EL (cell line): Measurements from ENCODE around the gene FSIP2.

Source experiments
- DNase-seq: peaks from one replicate; pipeline ENCODE4 v3.0.0-alpha.2; 2016

The FSIP2 gene, protein sequence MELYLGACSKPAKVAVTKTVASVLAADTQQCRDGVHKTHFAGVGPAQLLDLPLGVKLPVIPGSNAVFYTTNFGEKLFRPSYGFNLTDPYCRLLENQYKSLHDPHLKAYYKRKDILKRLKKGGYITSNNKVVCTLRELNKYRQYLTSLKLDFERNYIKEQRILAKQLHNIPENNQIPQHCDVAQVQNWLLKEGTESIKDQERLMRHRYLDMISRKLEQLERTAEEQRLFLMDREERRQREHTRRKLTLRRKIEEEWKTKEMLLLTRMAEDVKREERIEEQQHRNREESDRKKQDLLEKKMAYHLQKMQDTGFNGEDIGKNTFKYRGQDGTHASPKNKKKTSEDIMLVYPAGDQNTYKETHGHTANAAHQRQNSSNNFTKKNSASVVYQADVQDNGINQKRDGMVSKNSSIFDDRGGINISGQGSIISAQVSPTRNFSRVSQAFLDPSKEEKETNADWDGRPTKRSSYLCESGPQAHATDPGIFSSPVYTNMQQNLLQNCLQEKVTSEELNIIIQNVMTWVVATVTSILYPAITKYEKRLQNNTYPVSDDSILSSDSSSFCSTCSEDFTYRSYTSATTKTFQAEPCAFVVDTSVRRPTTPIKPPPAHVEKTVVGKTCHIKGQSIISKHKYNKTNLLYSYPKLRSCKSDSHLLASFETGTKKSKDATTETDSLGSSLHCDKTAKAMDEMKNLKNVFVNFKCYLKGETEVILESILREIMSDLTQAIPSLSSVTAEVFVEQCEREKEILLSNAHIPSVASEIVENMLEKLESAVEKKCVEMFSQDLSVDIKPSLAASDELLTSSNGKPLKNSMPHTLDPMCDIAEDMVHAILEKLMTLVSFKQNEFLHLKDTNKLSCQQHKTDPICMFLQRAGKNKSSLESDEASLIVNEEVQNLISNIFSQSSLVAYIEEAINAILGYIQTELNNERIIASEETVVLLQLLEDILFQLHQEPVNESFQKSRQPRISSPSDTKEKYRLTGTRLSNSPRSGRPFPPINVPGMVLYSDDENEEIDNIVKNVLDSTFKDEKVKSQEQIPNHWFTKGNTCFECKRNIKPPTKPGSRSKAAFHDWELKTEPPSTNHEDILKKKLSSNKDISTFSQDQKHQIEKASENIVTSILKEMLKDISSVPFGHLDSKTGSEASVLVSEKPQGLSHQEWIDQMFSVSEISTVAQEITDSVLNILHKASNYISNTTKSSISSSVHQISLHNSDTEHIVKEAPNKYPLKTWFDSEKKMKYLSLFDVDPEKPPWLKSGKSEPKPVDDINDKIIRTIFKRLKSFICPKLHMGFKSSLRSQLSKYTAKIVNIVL (N-terminal part only)

DNA sequence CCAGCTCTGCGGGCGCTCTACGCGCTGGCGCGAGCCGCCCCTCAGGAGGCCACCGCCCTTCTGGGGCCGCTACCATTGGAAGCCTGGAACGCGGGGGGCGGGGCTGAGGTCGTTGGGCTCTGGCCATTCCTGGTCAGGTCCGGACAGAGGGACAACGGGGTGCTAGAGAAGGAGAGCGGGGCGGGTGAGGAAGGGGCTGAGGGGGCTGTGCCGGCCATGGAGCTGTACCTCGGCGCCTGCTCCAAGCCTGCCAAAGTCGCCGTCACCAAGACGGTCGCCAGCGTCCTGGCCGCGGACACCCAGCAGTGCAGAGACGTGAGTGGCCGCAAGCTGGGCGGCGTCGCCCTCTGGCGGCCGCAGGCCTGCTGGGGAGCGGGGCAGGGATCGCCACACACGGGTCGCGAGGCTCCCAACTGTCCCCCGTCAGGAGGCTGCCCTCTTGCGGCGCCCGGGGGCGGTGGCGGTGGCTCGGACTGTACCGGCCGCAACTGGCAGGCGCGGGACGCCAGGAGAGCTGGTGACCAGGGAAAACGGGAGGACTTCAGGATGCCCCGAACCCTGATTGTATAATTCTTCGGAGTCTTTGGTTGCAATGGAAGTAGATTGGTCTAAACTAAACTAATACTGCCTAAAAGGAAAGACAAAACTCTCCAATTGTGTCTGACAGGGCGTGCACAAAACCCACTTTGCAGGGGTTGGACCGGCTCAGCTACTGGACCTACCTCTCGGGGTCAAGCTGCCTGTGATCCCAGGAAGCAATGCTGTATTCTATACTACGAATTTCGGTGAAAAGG is at the start of gene FSIP2:
TSS of gene FSIP2 (plus strand) at position 126 of the 794 bp plus-strand sequence. CDS start at position 217, 91 bp downstream.
- DNase-seq, result peak; percentile 58

DNA sequence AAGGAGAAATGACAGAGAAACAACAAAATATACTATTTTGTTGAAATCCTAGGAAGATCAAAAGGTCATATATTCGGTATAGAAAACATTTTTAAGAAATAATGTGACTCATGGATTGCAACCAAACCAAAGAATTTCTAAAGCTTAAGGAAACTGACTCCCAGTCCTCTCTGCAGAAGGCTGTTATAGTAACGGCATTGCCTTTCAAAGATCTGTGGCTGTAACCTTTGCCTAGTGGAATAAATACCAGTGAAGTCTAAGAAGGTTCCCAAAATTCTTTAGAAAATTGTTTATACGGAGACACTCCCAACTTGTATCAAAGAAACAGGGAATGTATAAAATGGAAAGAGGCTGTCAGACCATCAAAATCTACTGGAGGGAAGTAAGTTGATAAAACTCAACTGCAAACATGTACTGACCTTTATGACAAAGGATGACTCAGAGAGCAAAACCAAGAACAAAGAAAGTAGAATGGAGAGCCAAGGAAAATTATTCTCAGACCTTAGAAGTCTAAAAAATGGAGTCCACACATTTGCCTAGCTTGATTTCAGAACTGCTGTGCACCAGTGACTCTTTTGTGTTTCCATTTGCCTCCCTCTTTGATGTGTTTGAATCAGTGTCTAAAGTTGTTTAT is 48.6 kb upstream of the FSIP2 start:
- DNase-seq, result no peak

DNA sequence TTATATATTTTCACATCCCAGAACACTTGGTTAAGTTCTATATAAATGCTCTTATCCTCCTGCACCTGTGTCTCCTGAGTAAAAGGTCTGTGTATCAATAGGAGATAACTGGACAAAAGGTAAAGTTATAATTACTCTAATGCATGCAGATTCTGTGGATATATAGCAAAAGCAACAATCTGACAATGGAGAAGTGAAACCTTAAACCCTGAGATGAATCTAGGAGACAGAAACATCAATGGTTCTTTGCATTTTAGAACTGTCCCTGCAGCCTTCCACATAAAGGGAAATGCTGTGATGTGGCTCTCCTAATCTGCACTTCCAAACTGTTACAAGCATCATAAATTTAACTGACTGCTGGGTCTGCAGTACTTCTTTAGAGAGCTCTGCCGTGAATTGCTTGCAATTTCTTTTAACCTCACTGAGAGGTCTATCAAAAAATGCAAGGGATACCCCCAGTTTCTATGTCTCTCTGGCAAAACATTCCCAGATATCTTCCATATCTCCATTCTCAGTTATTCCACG is 42.8 kb upstream of the FSIP2 start:
- DNase-seq, result no peak

DNA sequence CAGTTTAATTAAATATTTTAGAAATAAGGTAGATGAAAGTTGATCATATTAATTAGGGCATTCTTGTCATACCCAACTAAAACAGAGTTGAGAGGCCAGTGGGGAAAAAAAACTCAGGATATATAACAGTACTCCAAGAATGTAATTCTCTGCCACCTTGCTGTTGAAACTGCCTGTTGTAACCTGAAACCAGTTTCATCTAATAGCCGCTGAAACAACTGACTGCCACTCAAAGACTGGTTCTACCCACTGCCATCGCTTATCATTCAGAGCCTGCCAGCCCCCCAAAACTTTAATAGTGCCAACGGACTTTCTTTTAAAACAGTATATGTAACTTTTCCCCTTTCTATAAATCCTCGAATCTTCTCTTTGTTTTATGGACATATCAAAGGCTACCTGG is 37.7 kb upstream of the FSIP2 start:
- no peak for DNase-seq

DNA sequence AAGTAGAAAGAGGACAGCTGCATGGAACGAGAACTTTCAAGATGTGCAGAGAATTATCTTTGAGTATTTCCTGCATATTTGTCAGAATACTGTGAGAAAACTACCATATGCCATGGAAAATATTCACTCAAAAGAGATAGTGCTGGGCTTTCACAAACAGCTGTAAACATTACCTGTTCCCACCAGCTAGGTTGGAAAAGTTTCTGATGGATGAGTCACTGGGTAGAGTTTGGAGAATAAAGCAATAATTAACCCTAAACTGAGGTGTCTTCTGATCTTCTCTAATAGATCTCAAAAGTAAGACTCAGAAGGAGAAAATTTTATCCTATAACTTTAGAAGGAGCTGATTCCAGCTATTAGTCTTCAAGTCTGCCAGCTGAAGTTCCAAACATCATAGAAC is 3.9 kb upstream of the FSIP2 start:
- no peak for DNase-seq

DNA sequence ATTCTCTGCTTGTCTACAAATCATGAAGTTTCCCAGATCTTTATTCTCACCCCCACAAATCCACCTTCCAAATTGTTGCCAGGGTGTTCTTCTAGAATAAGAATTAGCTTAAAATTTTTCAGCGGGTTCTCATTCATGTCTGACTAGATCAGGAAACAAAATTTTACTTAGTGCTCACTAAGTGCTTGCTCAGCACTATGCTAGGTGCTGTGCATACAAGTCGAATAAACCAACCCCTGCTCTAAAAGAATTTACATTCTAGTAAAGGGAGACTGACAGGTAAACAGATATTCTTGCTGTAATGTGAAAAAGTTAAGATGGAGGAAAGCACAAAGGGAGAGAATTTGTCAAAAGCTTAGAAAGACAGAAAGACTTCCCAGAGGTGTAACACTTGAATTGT is 2.4 kb upstream of the FSIP2 start:
- no peak for DNase-seq

DNA sequence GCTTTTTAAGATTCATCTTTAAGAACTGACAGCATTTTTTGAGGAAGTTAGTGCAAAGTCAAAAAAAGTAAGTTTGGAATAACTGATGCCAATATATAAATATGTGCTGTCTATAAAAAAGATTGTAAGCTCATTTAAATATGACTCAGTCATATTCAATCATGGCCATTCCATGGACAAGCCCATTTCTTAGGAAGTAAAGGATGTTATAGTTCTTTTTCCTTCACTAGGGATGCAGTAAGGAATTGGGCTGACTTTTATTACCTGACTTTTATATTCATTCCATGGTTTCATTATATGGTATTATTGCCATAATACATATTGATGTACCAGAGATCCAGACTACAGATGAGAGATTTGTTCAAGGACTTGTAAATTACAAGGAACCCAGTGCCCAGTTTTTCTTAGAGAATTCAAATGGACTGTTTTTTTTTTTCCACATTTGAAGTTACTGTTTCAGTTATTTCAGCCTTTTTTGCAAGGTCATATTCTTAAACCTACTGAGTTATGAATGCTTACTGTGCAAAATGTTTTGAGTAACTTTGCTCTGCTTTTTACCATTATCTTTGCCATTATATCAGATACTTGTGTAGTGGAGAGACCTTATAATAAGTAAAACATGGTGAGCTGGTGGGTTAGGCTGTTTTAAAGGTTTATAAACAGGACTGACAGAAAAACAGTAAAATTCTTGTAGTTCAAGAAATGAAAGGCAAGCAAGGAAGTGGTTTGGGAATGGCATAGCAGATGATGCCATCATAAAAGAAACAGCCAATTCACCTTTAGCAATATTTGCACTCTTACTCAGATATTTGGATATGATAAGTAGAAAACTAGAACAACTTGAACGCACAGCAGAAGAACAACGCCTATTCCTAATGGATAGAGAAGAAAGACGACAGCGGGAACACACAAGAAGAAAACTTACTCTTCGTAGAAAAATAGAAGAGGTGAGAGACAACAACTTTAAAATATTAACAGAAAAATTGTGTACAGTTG is 7.6 kb downstream of the FSIP2 start:
- DNase-seq, result no peak

DNA sequence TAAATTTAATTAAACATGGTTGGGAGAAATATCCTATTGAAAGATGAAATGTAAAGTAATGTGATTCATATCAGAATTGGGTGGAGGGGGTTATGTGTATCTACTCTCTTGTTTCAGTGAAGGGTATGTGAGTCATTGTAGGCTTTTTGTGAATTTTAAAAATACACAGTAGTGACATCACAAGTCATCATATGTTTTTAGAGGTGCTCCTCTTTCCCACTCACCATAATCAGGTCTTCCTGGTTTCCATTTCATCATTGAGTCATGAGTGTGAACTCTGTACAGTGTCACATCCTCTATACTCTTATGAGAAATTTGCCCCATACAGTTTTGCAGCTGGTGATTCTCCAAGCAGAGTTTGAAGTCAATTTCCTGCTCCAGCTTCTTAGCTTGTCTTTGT is 18.8 kb downstream of the FSIP2 start:
- no peak for DNase-seq

DNA sequence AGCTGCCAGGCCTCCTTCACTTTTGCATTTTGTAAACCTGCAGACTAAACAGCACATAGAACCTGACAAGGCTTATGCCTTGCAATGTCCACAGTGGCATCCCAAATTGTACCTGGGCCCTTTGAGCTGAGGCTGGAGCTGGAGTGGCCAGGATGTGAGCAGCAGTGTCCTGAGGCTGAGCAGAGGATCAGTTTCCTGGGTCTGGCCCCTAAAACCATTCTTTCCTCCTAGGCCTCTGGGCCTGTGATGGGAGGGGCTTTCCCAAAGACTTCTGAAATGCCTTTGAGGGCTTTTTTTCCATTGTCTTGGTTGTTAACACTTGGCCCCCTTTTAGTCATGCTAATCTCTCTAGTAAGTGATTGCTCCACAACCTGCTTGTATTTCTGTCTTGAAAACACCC is 32.8 kb downstream of the FSIP2 start:
- no peak for DNase-seq

DNA sequence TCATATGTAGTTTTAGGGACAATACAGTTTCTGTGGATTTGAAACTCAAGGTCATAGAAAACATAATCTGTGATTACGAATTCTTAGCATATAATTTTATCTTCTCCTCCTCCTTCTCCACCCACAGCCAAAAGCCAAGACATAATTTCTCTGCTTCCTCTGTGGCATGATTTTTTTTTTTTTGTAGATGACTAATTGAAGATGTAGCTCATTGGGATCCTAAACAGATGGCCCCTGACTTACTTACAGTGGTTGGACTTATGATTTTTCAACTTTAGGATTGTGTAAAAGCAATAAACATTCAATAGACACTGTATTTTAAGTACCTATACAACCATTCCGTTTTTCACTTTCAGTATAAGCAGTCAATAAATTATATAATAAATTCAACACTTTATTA is 42.3 kb downstream of the FSIP2 start:
- peak; percentile 1 for DNase-seq

DNA sequence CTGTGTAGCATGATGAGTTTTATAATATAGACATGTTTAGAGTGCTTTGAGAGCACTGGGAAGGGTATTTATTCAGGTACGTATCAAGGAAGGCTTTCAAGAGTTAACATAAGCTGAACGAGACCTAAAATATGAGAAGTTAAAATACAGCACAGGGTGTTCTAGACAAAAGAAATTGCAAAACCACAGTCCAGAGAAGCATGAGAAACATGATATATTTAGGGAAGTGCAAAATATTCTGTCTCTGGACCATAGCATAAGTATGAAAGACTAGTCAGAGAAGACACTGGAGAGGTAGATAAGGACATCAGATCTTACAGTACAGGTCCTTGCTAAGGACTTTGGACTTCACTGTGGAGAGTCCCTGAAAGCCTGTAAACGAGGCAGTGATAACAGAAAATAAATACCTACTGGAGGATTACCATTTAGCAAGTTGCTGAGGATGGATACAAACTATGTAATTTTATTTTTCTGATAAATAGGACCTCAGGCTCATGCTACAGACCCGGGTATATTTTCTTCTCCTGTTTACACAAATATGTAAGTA is 43.7 kb downstream of the FSIP2 start:
- DNase-seq, result no peak

DNA sequence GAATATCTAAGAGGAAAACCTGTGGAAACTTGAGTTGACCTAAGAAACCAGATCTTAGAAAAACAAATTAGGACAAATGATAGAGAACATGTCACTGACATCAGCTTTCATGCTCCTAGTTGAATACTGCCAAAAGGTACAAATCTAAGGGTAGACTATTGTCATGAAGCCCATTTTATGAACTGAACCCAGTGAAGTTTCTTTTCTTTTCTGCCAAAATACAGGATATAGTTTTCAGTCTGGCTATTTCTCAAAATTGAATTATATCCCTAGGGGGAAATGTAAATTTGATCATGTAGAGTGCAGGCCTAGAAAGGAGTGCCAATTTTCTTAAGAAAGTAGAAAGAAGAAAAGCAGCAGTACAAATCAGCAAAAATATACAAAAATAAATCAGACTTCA is 46.6 kb downstream of the FSIP2 start:
- no peak for DNase-seq

DNA sequence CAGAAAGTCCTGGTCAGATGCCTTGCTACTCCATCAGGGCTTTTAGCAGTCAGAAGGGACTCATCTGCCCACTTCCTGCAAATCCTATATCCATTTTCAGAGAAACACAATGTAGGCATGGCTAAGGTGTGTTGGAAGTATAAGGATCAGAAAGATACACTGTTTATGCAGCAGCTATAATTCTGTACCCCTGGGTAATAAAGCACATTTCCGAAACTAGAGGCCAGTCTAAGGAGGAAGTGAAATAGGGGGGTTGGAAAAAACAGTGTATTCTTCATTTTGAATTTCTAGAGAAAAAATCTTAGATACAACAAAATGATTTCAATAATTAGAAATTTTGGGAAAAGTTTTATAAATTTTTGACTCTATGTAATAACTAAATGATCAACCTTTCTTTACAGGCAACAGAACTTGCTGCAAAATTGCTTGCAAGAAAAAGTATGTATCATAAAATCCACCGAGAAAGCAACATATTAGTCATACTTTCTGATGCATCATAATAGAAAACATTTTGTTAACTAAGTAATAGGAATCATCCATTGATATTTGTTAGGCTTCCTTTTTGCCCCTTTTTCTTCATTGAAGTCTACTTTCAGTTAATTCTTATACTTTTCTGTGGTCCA is 47.4 kb downstream of the FSIP2 start:
- no peak for DNase-seq

DNA sequence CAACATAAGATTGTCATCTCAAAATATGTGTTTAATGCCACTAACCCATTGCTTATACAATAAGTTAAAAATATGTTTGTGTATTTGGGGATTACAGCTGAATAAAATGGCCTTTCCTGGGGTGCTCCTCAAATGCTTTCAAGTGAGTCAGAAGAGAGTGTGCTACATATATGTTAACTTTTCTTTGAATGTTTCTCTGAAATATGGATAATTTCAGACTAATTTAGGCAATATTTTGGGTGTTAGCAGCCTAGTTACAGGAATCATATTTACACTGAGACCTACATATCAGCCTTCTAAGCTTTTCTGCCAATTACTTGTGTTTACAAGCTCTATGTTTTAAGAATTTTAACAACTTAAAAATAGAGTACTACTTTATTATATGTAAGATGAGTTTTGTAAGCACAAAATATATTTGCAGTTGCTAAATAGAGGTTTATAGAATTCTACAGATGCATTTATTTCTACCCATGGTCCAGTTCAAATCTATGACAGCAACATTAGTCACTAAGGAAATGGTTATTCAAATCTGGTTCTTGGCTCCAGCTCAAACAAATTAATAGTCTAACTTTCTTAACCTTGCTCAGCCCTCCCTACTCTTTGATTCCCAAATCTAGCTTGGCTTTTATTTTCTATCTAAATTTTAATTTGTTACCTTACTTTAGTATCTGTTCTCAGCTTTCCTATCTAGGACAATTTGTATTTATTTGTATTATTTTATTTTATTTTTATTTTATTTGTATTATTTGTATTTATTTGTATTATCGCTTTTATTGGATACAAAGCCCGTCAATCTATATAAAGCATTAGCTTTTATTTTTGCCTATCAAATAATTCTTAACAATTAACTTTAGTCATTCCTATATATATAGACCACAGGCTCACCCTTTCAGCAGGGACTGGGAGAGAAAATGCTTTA is 48.9 kb downstream of the FSIP2 start:
- peak; percentile 28 for DNase-seq

DNA sequence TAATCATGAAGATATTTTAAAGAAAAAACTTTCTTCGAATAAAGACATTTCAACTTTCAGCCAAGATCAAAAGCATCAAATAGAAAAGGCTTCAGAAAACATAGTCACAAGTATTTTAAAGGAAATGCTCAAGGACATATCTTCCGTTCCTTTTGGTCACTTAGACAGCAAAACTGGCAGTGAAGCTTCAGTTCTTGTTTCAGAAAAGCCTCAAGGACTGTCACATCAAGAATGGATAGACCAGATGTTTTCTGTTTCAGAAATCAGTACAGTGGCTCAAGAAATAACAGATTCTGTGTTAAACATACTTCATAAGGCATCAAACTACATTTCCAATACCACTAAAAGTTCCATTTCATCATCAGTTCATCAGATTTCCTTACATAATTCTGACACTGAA is 51.8 kb downstream of the FSIP2 start:
- no peak for DNase-seq

DNA sequence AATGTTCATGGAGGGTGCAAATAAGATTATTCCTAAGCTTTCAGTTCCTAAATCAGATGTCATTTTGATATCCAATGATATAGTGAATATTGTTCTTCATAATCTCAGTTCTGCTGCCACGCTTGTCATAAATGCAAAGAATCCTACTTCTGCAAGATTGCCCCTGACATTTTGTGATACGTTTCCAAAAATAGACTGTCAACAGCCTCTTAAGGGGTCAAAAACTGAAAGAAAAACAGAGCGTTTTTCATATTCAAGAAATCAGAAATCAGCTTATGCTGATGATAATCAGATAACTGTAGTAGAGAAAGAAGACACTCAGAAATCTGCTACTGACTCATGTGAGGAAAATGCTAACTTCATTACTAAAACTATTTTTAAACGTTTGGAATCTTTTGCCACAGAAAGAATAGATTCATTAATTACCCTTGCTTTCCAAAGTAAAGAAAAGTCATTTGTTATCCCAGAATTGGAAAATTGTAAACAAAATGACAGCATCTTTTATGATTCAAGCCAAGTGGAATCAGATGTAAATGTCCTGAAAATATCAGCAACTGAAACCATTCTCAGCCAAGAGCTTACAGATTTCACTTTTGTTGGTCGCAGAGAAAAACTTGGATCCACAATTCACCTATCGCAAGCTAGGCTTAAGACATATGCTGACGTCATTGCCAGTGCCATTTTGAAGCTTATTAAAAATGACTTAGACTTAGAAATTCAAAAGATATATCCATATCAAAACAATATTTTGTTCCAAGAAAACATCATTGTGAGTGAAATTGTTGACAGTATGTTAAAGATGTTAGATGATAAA is 55.1 kb downstream of the FSIP2 start:
- peak; percentile 10 for DNase-seq

DNA sequence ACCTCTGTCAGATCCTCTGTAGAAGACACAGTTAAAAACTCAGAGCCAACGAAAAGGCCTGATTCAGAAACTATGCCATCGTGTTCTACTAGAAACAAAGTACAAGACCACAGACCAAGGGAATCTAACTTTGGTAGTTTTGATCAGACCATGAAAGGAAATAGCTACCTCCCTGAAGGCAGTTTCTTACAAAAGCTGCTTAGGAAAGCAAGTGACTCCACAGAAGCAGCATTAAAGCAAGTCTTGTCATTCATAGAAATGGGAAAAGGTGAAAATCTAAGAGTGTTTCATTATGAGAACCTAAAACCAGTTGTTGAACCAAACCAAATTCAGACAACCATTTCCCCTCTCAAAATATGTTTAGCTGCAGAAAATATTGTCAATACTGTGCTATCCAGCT is 58.2 kb downstream of the FSIP2 start:
- no peak for DNase-seq
